ENCODE results near the gene ROR2.

ROR2 gene

DNA sequence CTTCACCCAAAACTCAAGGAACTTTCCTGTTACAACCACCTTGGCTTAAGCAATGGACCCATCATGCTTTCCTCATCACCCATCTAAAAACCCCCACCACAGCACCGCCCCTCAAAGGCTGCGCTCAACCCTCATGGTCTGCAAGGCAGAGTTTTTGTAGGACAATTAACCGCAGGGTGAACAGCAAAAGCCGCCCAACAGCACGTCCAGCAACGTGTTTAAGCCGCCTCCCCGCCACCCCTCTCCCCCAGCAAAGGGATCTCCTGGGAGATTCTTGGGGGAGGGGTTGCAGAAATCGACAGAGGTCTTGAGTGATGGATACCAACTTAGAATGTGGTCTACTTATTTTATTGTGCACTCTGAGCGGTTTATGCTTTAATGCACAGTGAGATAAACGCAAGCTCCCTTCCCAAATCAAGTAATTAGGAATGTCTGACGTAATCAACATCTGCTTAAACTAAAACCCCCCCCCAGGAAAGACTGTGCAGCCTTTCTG is 1.9 kb downstream of the ROR2 start:
- no peak for DNase-seq

- DNase-seq: no peak
Measured at GRCh38 chr9:91946653-91947488, 3.2 kb downstream of the ROR2 start.

DNA sequence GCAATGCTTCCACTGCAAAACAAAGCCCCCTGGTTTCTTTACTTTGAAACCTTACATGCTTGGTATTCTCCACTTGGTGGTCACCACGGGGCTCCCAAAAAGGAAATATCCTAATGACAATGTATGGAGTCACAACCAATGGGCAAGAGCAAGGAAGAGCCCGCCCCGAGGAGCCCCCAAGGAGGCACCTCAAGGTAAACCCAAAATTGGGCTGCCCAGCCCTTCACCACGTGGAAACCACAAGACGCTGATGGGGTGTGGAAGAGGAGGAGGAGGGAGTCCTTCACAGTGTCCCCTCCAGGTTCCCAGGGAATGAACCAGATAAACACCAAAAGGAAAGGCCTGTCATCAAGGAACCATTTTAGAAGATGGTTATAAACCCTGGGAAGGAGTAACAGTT is 3.8 kb downstream of the ROR2 start:
- DNase-seq: no peak

- DNase-seq: no peak
Measured at GRCh38 chr9:91945277-91946085, 4.5 kb downstream of the ROR2 start.

DNA sequence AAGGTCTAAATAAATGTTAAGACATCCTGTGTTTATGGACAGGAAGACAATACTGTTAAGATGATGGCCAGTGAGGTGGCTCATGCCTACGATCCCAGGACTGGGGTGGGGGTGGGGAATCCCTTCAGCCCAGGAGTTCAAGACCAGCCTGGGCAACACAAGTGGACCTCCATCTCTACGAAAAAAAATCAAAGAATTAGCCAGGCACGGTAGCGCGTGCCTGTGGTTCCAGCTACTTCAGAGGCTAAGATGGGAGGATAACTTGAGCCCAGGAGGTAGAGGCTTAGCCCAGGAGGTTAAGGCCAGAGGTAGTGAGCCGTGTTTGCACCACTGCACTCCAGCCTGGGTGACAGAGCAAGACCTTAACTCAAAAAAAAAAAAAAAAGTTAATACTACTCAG is 5.3 kb downstream of the ROR2 start:
- DNase-seq: no peak

- DNase-seq: no peak
Measured at GRCh38 chr9:91943478-91944470, 6.3 kb downstream of the ROR2 start.

DNA sequence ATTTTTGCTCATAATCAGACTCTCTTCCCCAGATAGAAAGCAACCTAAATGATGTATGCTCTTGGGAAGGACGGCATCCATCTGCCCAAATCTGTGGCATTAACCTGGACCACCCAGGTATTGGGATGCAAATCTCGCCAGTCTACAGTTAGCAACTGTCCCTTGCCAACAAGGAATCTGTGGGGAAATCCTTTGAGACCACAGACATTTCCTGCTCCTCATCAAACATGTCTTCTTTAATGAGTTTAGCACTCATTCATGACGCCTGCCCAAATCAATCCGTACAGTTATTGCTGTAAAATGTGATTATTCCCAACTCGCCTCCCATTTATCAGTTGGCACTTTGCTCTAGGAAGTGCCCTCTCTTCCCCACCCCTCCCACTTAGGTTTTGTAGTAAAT is 7.8 kb downstream of the ROR2 start:
- DNase-seq: no peak

- DNase-seq: no peak
Measured at GRCh38 chr9:91939978-91940377, 10.1 kb downstream of the ROR2 start.

- DNase-seq: no peak
Measured at GRCh38 chr9:91937727-91938126, 12.3 kb downstream of the ROR2 start.

- no peak for DNase-seq
Measured at GRCh38 chr9:91937056-91937455, 13.0 kb downstream of the ROR2 start.

GRCh38 chr9:91935805-91936514 is 14.1 kb downstream of the ROR2 start:
- no peak for DNase-seq

GRCh38 chr9:91935066-91935749 is 14.8 kb downstream of the ROR2 start:
- no peak for DNase-seq

GRCh38 chr9:91934654-91935053 is 15.4 kb downstream of the ROR2 start:
- DNase-seq: no peak

GRCh38 chr9:91933556-91934352 is 16.3 kb downstream of the ROR2 start:
- no peak for DNase-seq

GRCh38 chr9:91930475-91930874 is 19.6 kb downstream of the ROR2 start:
- DNase-seq: no peak

DNA sequence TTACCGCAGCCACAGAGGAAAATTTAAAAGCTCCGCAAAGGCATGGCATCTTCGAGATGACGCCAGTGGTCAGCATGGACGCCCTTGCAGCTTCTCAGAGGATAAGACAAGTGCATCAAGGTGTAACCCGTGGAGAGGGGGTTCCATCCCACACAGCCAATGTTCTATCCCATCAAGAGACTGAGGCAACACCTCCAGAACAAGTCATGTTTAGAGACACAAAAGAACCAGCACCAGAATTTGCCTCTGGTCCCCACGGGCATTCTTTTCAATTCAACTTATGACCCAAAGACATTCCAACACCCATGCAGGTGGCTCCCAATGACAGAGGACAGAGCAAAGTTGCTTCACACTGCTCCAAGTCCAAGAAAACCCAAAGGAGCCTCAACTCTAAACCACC is 20.7 kb downstream of the ROR2 start:
- no peak for DNase-seq

- no peak for DNase-seq
Measured at GRCh38 chr9:91927922-91928510, 22.0 kb downstream of the ROR2 start.

DNA sequence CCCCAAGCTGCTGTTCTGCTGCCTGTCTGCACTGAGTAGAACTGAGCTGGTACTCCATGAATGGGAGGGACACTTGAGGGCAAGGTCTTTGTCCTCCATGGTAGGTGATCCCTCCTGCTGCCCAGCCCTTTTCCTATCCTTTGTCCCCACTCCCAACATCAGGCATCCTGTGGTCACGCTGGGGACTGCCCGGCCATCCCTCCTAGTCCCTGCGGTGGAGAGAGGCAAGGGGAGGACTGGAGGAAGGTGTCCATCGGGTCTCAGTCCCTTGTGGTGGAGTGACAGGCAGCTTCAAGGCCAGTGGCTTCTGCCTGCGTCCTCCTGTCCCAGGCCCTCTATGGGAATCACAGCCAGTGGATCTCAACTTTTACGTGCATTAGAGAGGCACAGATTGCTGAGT is 25.9 kb downstream of the ROR2 start:
- no peak for DNase-seq

GRCh38 chr9:91923145-91923544 is 26.9 kb downstream of the ROR2 start:
- DNase-seq: no peak

- DNase-seq: no peak
Measured at GRCh38 chr9:91921371-91921770, 28.7 kb downstream of the ROR2 start.

All from activated CD4-positive, alpha-beta T cell treated with anti-CD3 and anti-CD28 coated beads, Interleukin-2, amount 50 U/mL, for 1 hour (primary cell).